ENCODE results near the gene LRRC8D.

GRCh38 chr1:89882348-89883029, 61.7 kb downstream of the LRRC8D start:
- TF ChIP-seq, protein P1, sequence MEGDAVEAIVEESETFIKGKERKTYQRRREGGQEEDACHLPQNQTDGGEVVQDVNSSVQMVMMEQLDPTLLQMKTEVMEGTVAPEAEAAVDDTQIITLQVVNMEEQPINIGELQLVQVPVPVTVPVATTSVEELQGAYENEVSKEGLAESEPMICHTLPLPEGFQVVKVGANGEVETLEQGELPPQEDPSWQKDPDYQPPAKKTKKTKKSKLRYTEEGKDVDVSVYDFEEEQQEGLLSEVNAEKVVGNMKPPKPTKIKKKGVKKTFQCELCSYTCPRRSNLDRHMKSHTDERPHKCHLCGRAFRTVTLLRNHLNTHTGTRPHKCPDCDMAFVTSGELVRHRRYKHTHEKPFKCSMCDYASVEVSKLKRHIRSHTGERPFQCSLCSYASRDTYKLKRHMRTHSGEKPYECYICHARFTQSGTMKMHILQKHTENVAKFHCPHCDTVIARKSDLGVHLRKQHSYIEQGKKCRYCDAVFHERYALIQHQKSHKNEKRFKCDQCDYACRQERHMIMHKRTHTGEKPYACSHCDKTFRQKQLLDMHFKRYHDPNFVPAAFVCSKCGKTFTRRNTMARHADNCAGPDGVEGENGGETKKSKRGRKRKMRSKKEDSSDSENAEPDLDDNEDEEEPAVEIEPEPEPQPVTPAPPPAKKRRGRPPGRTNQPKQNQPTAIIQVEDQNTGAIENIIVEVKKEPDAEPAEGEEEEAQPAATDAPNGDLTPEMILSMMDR (conservative IDR thresholded peaks at IDR 0.05), result no peak
- TF ChIP-seq ZFX (IDR thresholded peaks at IDR 0.05), result no peak
